Measurements from ENCODE around the gene FARSB. TPM values are rescaled to one million over a fixed set of nuclear protein-coding genes. Genes with fewer than 3 reads are reported as not detected.

FARSB gene
- total RNA-seq, 1 donor from 2014 or later, result 48.9 TPM

DNA sequence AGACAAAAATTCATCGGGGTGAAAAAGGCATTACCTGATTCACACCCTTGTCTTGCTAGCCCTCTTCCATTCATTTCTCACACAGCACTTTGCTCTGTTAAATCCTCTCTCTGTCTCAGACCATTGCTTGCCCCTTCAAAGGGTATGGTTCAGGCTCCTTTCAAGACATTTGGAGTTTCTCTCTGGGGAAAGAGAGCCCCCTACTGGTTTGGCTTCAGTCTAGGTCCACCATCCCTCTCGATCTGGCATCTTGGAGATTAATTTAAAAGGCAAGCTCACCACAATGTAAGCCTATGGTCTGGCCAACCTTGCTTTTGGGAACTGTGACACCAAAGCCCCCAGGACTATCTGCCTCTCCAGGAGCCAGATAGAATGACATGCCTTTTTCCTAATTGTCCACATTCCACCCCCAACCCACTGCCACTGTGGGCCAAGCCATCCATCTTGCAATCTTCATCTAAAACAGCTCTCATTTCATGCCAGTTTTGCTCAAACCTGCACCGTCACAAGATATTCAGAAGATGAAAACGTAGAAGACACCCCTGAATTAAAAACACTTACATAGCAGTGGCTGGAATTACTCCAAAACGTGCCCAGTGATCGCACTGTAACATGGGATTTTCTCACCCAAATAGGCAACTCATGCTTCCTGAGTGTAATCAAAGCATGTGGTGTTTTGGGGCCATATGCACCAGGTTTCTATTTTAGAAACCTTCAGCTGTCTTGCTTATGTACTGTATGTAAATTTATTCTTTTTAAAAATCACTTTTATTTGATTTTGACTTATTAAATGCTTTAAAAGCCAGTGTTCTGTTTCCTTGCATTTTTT, 93.9 kb downstream of the FARSB start:
- Mint-ChIP-seq H3K36me3 (ENCODE audit: low read depth) (peaks cover 7% of the 10 kb centered on the region), H3K4me3 (no peak overlapping the region), H3K27ac (no peak overlapping the region), H3K4me1 (ENCODE audit: low read depth) (no peaks in the 10 kb centered on the region), H3K9me3 (no peaks in the 10 kb centered on the region), H3K27me3 (ENCODE audit: insufficient read depth) (no peaks in the 10 kb centered on the region)
- DNase-seq (ENCODE audit: low spot score), result peak; percentile 9
- intact Hi-C loops (cut with micrococcal nuclease), result loop anchor here (1.0 to 5.0 kb wide), 3 partner anchors 137 to 505 kb away; partner anchors contain the start of gene SGPP2

- H3K9me3 Mint-ChIP-seq, result no peaks in the 10 kb centered on the region
- intact Hi-C loops (cut with micrococcal nuclease), result loop anchor here (1.0 to 5.0 kb wide), 3 partner anchors 136 to 504 kb away; partner anchors contain the start of gene SGPP2
- no peaks in the 10 kb centered on the region for H3K27me3 Mint-ChIP-seq (ENCODE audit: insufficient read depth)
- H3K4me3 Mint-ChIP-seq, result no peak overlapping the region
- H3K4me1 Mint-ChIP-seq (ENCODE audit: low read depth), result no peaks in the 10 kb centered on the region
- DNase-seq (ENCODE audit: low spot score), result no peak
- peaks cover 5% of the 10 kb centered on the region for H3K36me3 Mint-ChIP-seq (ENCODE audit: low read depth)
- no peak overlapping the region for H3K27ac Mint-ChIP-seq
These were observed 94.7 kb downstream of the FARSB start for GRCh38 chr2:222561151-222561550.

GRCh38 chr2:222554517-222554916, 101.4 kb downstream of the FARSB start:
- Mint-ChIP-seq H3K27ac (no peak overlapping the region), H3K27me3 (ENCODE audit: insufficient read depth) (no peaks in the 10 kb centered on the region), H3K4me3 (no peak overlapping the region), H3K36me3 (ENCODE audit: low read depth) (peaks cover 3% of the 10 kb centered on the region), H3K4me1 (ENCODE audit: low read depth) (no peaks in the 10 kb centered on the region), H3K9me3 (no peaks in the 10 kb centered on the region)
- DNase-seq (ENCODE audit: low spot score), result no peak
- intact Hi-C loops (cut with micrococcal nuclease), result no loop called here

- DNase-seq (ENCODE audit: low spot score), result no peak
- no peaks in the 10 kb centered on the region for H3K36me3 Mint-ChIP-seq (ENCODE audit: low read depth)
- H3K27ac Mint-ChIP-seq, result no peak overlapping the region
- intact Hi-C loops (cut with micrococcal nuclease), result no loop called here
- no peaks in the 10 kb centered on the region for H3K4me1 Mint-ChIP-seq (ENCODE audit: low read depth)
- H3K4me3 Mint-ChIP-seq, result no peak overlapping the region
- no peaks in the 10 kb centered on the region for H3K27me3 Mint-ChIP-seq (ENCODE audit: insufficient read depth)
- H3K9me3 Mint-ChIP-seq, result no peaks in the 10 kb centered on the region
These were observed 106.9 kb downstream of the FARSB start for GRCh38 chr2:222548992-222549391.

DNA sequence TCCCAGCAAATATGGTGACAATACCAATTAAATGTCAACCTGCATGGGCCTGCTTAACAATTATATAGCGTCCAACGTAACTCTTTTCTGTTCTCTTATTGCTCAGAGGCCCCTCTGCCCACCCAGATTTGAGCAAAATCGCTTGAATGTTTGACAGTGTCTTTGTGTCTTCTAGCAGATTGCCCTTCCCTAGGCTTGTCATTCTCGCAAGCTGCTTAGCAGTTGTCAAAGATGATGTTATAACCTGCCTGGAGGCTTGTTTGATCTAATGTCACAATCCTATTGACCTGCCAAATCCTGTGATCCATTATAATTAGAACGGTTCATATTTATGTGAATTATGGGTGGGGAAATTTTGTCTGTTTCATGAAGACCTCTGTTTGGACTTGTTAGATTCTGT, 108.8 kb downstream of the FARSB start:
- DNase-seq (ENCODE audit: low spot score), result no peak
- no peak overlapping the region for H3K4me3 Mint-ChIP-seq
- H3K9me3 Mint-ChIP-seq, result no peaks in the 10 kb centered on the region
- H3K27ac Mint-ChIP-seq, result no peak overlapping the region
- H3K4me1 Mint-ChIP-seq (ENCODE audit: low read depth), result no peaks in the 10 kb centered on the region
- H3K36me3 Mint-ChIP-seq (ENCODE audit: low read depth), result no peaks in the 10 kb centered on the region
- H3K27me3 Mint-ChIP-seq (ENCODE audit: insufficient read depth), result no peaks in the 10 kb centered on the region
- intact Hi-C loops (cut with micrococcal nuclease), result no loop called here

GRCh38 chr2:222545823-222546795, 109.8 kb downstream of the FARSB start:
- no peak for DNase-seq (ENCODE audit: low spot score)
- H3K9me3 Mint-ChIP-seq, result no peaks in the 10 kb centered on the region
- intact Hi-C loops (cut with micrococcal nuclease), result no loop called here
- no peaks in the 10 kb centered on the region for H3K36me3 Mint-ChIP-seq (ENCODE audit: low read depth)
- no peak overlapping the region for H3K4me3 Mint-ChIP-seq
- no peaks in the 10 kb centered on the region for H3K4me1 Mint-ChIP-seq (ENCODE audit: low read depth)
- H3K27ac Mint-ChIP-seq, result no peak overlapping the region
- H3K27me3 Mint-ChIP-seq (ENCODE audit: insufficient read depth), result no peaks in the 10 kb centered on the region

DNA sequence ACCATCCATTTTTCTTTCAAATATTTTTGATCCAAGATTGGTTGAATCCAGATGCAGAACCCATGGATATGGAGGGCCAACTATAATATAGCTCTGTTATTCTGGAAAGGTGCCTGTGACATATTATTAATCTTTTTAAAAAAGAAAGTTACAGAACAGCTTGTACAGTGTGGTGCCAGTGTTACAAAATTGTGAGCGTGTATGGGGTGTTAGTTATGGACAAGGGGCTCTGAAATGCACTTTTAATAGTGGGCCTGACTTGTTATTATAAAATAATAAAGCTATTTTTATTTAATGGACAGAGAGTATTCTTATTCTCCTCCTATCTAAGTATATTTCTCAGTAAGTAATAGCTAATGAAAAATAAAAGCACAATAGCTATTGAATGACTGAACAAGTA, 111.2 kb downstream of the FARSB start:
- intact Hi-C loops (cut with micrococcal nuclease), result no loop called here
- H3K9me3 Mint-ChIP-seq, result no peaks in the 10 kb centered on the region
- no peak overlapping the region for H3K4me3 Mint-ChIP-seq

GRCh38 chr2:222538535-222538934, 117.4 kb downstream of the FARSB start:
- Mint-ChIP-seq H3K4me3 (no peak overlapping the region), H3K27ac (no peak overlapping the region), H3K27me3 (ENCODE audit: insufficient read depth) (peaks cover 6% of the 10 kb centered on the region), H3K4me1 (ENCODE audit: low read depth) (no peaks in the 10 kb centered on the region), H3K36me3 (ENCODE audit: low read depth) (peaks cover 2% of the 10 kb centered on the region), H3K9me3 (no peaks in the 10 kb centered on the region)
- DNase-seq (ENCODE audit: low spot score), result no peak
- intact Hi-C loops (cut with micrococcal nuclease), result no loop called here

More for the DNA sequence above, 111.2 kb downstream of the FARSB start:
- Mint-ChIP-seq H3K4me1 (ENCODE audit: low read depth) (no peaks in the 10 kb centered on the region), H3K27me3 (ENCODE audit: insufficient read depth) (no peaks in the 10 kb centered on the region), H3K27ac (no peak overlapping the region), H3K36me3 (ENCODE audit: low read depth) (peaks cover 2% of the 10 kb centered on the region)
- DNase-seq (ENCODE audit: low spot score), result no peak

GRCh38 chr2:222535477-222535876, 120.4 kb downstream of the FARSB start:
- DNase-seq (ENCODE audit: low spot score), result no peak
- Mint-ChIP-seq H3K4me1 (ENCODE audit: low read depth) (no peaks in the 10 kb centered on the region), H3K36me3 (ENCODE audit: low read depth) (peaks cover 1% of the 10 kb centered on the region), H3K27me3 (ENCODE audit: insufficient read depth) (peaks cover 6% of the 10 kb centered on the region), H3K27ac (no peak overlapping the region), H3K4me3 (no peak overlapping the region), H3K9me3 (no peaks in the 10 kb centered on the region)
- intact Hi-C loops (cut with micrococcal nuclease), result no loop called here

- no peaks in the 10 kb centered on the region for H3K4me1 Mint-ChIP-seq (ENCODE audit: low read depth)
- DNase-seq (ENCODE audit: low spot score), result no peak
- no peak overlapping the region for H3K4me3 Mint-ChIP-seq
- no peaks in the 10 kb centered on the region for H3K9me3 Mint-ChIP-seq
- H3K27ac Mint-ChIP-seq, result no peak overlapping the region
- intact Hi-C loops (cut with micrococcal nuclease), result no loop called here
- peaks cover 3% of the 10 kb centered on the region for H3K27me3 Mint-ChIP-seq (ENCODE audit: insufficient read depth)
- H3K36me3 Mint-ChIP-seq (ENCODE audit: low read depth), result peaks cover 7% of the 10 kb centered on the region
These were observed 123.6 kb downstream of the FARSB start for GRCh38 chr2:222532315-222532714.

- Mint-ChIP-seq H3K27ac (no peak overlapping the region), H3K4me1 (ENCODE audit: low read depth) (no peaks in the 10 kb centered on the region), H3K9me3 (peaks cover 3% of the 10 kb centered on the region), H3K27me3 (ENCODE audit: insufficient read depth) (no peaks in the 10 kb centered on the region), H3K4me3 (no peak overlapping the region), H3K36me3 (ENCODE audit: low read depth) (peaks cover 14% of the 10 kb centered on the region)
- intact Hi-C loops (cut with micrococcal nuclease), result no loop called here
- DNase-seq (ENCODE audit: low spot score), result no peak
These were observed 129.2 kb downstream of the FARSB start for GRCh38 chr2:222526480-222527277.

GRCh38 chr2:222525811-222526210, 130.1 kb downstream of the FARSB start:
- Mint-ChIP-seq H3K27me3 (ENCODE audit: insufficient read depth) (no peaks in the 10 kb centered on the region), H3K9me3 (peaks cover 3% of the 10 kb centered on the region), H3K36me3 (ENCODE audit: low read depth) (peaks cover 15% of the 10 kb centered on the region), H3K27ac (no peak overlapping the region), H3K4me3 (no peak overlapping the region), H3K4me1 (ENCODE audit: low read depth) (no peaks in the 10 kb centered on the region)
- DNase-seq (ENCODE audit: low spot score), result no peak
- intact Hi-C loops (cut with micrococcal nuclease), result no loop called here

Measured in activated T-helper 1 cell treated with anti-CD3 and anti-CD28 coated beads, Interleukin-12 subunit alpha, Interleukin-12 subunit beta, Interleukin-2, Interleukin-4 antibody, amounts not matched to agents 30 ng/mL and 10 ng/mL and 1 ng/mL, durations not matched to agents 14 hours and 24 hours and 36 hours (primary cell).